Chondrocyte (in vitro differentiated cells): ENCODE measurements around the gene CST7. TPM values are rescaled to one million over a fixed set of nuclear protein-coding genes. Genes with fewer than 3 reads are reported as not detected.
A peak's percentile ranks its signal among the peaks of the same experiment; 100 is the strongest.

ENCODE experiments used
- DNase-seq: peaks from one replicate; pipeline ENCODE4 v3.0.0; 2021; ENCODE audit warnings: mixed read lengths, low spot score
- H3K27ac Mint-ChIP-seq: one replicate; pipeline ENCODE4 v1.8.0; 2021; ENCODE audit warnings: mild to moderate bottlenecking, moderate library complexity, mixed read lengths; ENCODE audit not compliant: unreplicated experiment
- H3K27me3 Mint-ChIP-seq: 2 replicates; pipeline ENCODE4 v1.8.0; 2021; ENCODE audit warnings: low read depth, mixed read lengths
- H3K36me3 Mint-ChIP-seq: 2 replicates; pipeline ENCODE4 v1.8.0; 2021; ENCODE audit warnings: low read depth, mixed read lengths
- H3K4me1 Mint-ChIP-seq: 2 replicates; pipeline ENCODE4 v1.8.0; 2021; ENCODE audit warnings: low read depth, mild to moderate bottlenecking, mixed read lengths
- H3K4me3 Mint-ChIP-seq: one replicate; pipeline ENCODE4 v1.8.0; 2021; ENCODE audit warnings: mild to moderate bottlenecking, moderate library complexity, mixed read lengths; ENCODE audit not compliant: unreplicated experiment
- H3K9me3 Mint-ChIP-seq: 2 replicates; pipeline ENCODE4 v1.8.0; 2021; ENCODE audit warnings: low read depth, mixed read lengths
- CTCF ChIP-seq: fragments of 200-600 bp; sonication (generic); IDR thresholded peaks from 2 replicates; pipeline ENCODE4 v1.5.0; 2021; ENCODE audit warnings: antibody characterized with exemption, mild to moderate bottlenecking, moderate library complexity
- total RNA-seq: library from RNA; stranded (reverse); gene quantifications from 3 replicates; pipeline ENCODE4 v1.2.1, GENCODE V29; 2021

The CST7 gene
- total RNA-seq, 1 donor from 2014 or later = not detected

GRCh38 chr20:24994186-24994465, 45.1 kb downstream of the CST7 start:
- Mint-ChIP-seq H3K4me3 (no peak overlapping the region), H3K36me3 (no peaks in the 10 kb centered on the region), H3K9me3 (no peaks in the 10 kb centered on the region), H3K27ac (peak overlapping the region; percentile 50), H3K27me3 (peaks cover 15% of the 10 kb centered on the region), H3K4me1 (peaks cover 42% of the 10 kb centered on the region)
- no peak for TF ChIP-seq CTCF
- DNase-seq = no peak

GRCh38 chr20:24994470-24995368, 45.6 kb downstream of the CST7 start:
- H3K4me3 Mint-ChIP-seq = peak overlapping the region; percentile 35
- DNase-seq = no peak
- peak; percentile 96 for TF ChIP-seq CTCF

GRCh38 chr20:24995741-24996448, 46.8 kb downstream of the CST7 start:
- Mint-ChIP-seq H3K4me3 (no peak overlapping the region), H3K36me3 (no peaks in the 10 kb centered on the region), H3K9me3 (no peaks in the 10 kb centered on the region), H3K4me1 (peaks cover 40% of the 10 kb centered on the region), H3K27ac (no peak overlapping the region), H3K27me3 (peaks cover 21% of the 10 kb centered on the region)
- no peak for DNase-seq
- TF ChIP-seq CTCF = no peak

More at GRCh38 chr20:24994470-24995368, 45.6 kb downstream of the CST7 start:
- Mint-ChIP-seq H3K36me3 (no peaks in the 10 kb centered on the region), H3K9me3 (no peaks in the 10 kb centered on the region), H3K27ac (no peak overlapping the region), H3K27me3 (peaks cover 17% of the 10 kb centered on the region), H3K4me1 (peaks cover 42% of the 10 kb centered on the region)

GRCh38 chr20:24996449-24997377, 47.6 kb downstream of the CST7 start:
- Mint-ChIP-seq H3K27ac (no peak overlapping the region), H3K4me1 (peaks cover 32% of the 10 kb centered on the region), H3K27me3 (peaks cover 21% of the 10 kb centered on the region), H3K36me3 (no peaks in the 10 kb centered on the region), H3K4me3 (no peak overlapping the region), H3K9me3 (no peaks in the 10 kb centered on the region)
- TF ChIP-seq CTCF = no peak
- no peak for DNase-seq

- Mint-ChIP-seq H3K4me1 (peaks cover 28% of the 10 kb centered on the region), H3K27me3 (peaks cover 23% of the 10 kb centered on the region), H3K27ac (no peak overlapping the region), H3K4me3 (no peak overlapping the region), H3K9me3 (peaks cover 8% of the 10 kb centered on the region), H3K36me3 (peaks cover 7% of the 10 kb centered on the region)
- TF ChIP-seq CTCF = no peak
- no peak for DNase-seq
These were observed 49.1 kb downstream of the CST7 start for GRCh38 chr20:24998121-24998520.
